Measurements from ENCODE around the gene FXYD5.

Gene FXYD5

GRCh38 chr19:35219008-35219407 is 64.5 kb downstream of the FXYD5 start:
- no CpG with 5 or more reads among the region's 1 CpG for WGBS (ENCODE audit: insufficient coverage)
- H3K27me3 ChIP-seq (replicated peaks in 2 of 5; ENCODE audit: control insufficient read depth in 4 of 5, insufficient read depth in 5 of 5, low read length in 4 of 5), result no peaks in the 10 kb centered on the region
- H3K36me3 ChIP-seq (ENCODE audit: control insufficient read depth in 4 of 4, insufficient read depth in 4 of 4, low read length in 3 of 4), result no peaks in the 10 kb centered on the region
- H3K4me1 ChIP-seq (ENCODE audit: control extremely low read depth in 1 of 4, control insufficient read depth in 4 of 4, insufficient read depth in 4 of 4, low read length in 3 of 4), result peaks cover 2 to 55% (median 29%) of the 10 kb centered on the region in 4 experiments
- no peak for DNase-seq
- ChIA-PET POLR2A (no interaction called here), CTCF (interaction anchor here (0.8 kb wide), 1 partner anchor 149 kb away, joined by 3 read pairs; no protein-coding TSS in a partner anchor)
- H3K4me3 ChIP-seq (ENCODE audit: control insufficient read depth in 1 of 7, extremely low read depth in 1 of 7, insufficient read depth in 4 of 7, low read depth in 2 of 7, low read length in 6 of 7), result no peak overlapping the region
- H3K9me3 ChIP-seq (ENCODE audit: control extremely low read depth in 1 of 5, control insufficient read depth in 4 of 5, insufficient read depth in 2 of 5, low read depth in 1 of 5, low read length in 4 of 5), result peaks cover 0 to 14% (median 0%) of the 10 kb centered on the region in 5 experiments
- H3K27ac ChIP-seq (ENCODE audit: insufficient read depth in 1 of 2, low read depth in 1 of 2, low read length in 2 of 2, poor library complexity in 1 of 2, severe bottlenecking in 2 of 2), result no peak overlapping the region
